Measurements from ENCODE around the gene PLEKHJ1.

DNA sequence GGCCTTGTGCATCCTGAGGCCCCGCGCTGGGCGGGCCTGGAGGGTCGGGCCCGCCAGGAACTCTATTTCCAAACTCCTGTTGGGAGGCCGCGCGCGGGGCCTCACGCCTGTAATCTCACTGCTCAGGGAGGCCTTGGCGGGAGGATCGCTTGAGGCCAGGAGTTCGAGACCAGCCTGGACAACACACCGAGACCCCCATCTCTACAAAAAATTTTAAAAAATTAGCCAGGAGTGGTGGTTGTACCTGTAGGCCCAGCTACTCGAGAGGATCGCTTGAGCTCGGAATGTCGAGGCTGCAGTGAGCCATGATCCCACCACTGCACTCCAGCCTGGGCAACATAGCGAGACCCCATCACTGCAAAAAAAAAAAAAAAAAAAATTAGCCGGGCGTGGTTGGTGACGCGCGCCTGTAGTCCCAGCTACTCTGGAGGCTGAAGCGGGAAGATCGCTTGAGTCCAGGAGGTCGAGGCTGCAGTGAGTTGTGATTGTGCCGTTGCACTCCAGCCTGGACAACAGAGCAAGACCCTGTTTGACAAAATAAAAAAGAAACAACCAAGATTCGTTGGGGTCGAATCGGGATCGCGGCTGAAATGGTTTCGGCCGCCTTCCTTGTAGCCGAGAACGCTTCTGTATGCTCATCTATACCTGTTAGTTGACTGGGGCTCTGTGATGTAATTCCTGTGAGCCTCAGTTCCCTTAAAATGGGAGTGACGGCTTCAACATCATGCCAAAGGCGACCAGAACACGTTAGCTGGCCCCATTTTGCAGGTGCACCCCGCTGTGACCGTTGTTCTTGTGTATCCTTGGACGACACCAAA is 1.1 kb upstream of the PLEKHJ1 start:
- TF ChIP-seq, protein P1, sequence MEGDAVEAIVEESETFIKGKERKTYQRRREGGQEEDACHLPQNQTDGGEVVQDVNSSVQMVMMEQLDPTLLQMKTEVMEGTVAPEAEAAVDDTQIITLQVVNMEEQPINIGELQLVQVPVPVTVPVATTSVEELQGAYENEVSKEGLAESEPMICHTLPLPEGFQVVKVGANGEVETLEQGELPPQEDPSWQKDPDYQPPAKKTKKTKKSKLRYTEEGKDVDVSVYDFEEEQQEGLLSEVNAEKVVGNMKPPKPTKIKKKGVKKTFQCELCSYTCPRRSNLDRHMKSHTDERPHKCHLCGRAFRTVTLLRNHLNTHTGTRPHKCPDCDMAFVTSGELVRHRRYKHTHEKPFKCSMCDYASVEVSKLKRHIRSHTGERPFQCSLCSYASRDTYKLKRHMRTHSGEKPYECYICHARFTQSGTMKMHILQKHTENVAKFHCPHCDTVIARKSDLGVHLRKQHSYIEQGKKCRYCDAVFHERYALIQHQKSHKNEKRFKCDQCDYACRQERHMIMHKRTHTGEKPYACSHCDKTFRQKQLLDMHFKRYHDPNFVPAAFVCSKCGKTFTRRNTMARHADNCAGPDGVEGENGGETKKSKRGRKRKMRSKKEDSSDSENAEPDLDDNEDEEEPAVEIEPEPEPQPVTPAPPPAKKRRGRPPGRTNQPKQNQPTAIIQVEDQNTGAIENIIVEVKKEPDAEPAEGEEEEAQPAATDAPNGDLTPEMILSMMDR (IDR thresholded peaks at IDR 0.05) = no peak
- TF ChIP-seq POLR2A (IDR thresholded peaks at IDR 0.05) = no peak
